GM12875 (cell line): ENCODE data around the gene ZNF396.

Experiments used
- H3K4me3 ChIP-seq: one replicate; pipeline ENCODE4 v1.5.1; 2011; ENCODE audit warnings: low read depth, low read length, control low read depth
- TF ChIP-seq, protein P1 (sequence below): IDR thresholded peaks from 2 replicates; pipeline ENCODE4 v1.5.1; 2011; ENCODE audit warnings: low read depth, mild to moderate bottlenecking, control low read depth, inconsistent platforms, low read length, moderate library complexity, borderline replicate concordance; ENCODE audit not compliant: insufficient read depth

ZNF396 gene

DNA sequence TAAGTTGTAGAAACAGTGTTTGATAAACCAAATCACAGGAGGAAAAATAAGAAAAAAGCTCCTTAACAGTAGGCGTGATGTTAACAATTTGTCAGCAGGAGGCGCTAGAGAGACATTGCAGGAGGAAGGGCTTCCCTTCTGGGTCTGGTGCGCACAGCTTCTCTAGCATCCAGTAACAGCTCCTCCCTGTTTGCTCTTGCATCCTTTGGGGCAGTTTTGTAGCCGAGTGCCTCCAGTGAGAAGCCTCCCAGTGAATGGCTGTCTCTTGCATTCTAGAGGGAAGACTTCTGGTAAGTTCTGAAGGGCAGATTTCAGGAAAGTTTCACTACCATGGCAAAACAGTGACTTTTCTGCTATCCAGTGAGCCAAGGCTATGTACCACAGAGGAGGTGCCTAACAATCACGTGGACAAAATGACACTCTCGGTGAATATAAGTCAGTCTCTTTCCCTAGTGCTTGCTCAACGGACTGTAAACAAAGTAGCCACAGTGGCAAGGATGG is 9.5 kb upstream of the ZNF396 start:
- no peak overlapping the region for H3K4me3 ChIP-seq
- TF ChIP-seq, protein P1, sequence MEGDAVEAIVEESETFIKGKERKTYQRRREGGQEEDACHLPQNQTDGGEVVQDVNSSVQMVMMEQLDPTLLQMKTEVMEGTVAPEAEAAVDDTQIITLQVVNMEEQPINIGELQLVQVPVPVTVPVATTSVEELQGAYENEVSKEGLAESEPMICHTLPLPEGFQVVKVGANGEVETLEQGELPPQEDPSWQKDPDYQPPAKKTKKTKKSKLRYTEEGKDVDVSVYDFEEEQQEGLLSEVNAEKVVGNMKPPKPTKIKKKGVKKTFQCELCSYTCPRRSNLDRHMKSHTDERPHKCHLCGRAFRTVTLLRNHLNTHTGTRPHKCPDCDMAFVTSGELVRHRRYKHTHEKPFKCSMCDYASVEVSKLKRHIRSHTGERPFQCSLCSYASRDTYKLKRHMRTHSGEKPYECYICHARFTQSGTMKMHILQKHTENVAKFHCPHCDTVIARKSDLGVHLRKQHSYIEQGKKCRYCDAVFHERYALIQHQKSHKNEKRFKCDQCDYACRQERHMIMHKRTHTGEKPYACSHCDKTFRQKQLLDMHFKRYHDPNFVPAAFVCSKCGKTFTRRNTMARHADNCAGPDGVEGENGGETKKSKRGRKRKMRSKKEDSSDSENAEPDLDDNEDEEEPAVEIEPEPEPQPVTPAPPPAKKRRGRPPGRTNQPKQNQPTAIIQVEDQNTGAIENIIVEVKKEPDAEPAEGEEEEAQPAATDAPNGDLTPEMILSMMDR = peak; percentile 89

DNA sequence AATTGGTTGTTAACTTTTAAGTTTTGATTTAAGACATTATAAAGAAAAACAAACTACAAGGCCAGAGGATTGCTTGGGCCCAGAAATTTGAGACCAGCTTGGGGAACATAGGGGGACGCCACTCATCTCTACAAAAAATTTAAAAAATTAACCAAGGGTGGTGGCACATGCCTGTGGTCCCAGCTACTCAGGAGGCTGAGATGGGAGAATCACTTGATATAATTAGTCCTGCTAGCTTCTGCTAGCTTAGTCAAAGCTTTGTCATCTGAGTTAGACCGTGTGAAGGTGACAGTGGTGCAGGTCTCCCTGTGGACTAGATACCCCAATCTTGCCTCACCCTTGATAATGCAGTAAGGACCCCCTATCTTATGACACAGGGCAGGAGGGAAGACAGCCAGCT is 6.0 kb upstream of the ZNF396 start:
- TF ChIP-seq, protein P1 = no peak

DNA sequence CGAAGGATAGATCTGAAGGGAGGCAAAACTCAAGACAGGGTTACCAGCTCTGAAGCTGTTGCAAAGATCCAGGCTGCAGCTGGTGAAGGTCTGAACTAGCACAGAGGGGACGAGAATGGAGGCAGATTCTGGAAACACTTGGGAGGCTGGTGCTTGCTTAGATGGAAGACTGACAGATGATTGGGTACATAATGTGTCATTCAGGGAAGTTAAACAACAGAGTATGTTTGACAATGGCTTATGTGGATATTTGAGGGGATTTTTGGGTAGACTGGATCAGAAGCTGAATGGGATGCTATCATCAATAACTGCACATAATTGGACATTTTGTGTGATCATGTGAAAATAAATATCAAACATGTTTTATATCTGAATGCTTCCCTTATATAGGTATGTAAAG is 2.3 kb upstream of the ZNF396 start:
- TF ChIP-seq, protein P1 = no peak
- H3K4me3 ChIP-seq = no peak overlapping the region

More for the DNA sequence above, 6.0 kb upstream of the ZNF396 start:
- no peak overlapping the region for H3K4me3 ChIP-seq

DNA sequence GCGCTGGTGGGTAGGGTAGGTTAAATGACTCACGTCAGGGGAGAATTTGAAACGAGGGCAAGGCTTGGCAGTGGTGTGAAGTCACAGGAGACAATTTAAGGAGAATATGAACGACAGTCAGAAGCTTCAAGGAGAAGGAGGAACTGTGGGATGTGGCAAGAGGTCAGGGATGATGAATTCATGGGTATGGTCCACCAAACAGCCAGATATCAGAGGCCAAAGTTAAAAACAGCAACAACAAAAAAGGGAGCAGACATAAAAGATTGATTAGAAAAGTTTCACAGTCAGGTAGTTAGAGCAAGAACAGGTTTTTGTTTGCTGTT is 1.4 kb upstream of the ZNF396 start:
- H3K4me3 ChIP-seq = no peak overlapping the region
- TF ChIP-seq, protein P1 = no peak

DNA sequence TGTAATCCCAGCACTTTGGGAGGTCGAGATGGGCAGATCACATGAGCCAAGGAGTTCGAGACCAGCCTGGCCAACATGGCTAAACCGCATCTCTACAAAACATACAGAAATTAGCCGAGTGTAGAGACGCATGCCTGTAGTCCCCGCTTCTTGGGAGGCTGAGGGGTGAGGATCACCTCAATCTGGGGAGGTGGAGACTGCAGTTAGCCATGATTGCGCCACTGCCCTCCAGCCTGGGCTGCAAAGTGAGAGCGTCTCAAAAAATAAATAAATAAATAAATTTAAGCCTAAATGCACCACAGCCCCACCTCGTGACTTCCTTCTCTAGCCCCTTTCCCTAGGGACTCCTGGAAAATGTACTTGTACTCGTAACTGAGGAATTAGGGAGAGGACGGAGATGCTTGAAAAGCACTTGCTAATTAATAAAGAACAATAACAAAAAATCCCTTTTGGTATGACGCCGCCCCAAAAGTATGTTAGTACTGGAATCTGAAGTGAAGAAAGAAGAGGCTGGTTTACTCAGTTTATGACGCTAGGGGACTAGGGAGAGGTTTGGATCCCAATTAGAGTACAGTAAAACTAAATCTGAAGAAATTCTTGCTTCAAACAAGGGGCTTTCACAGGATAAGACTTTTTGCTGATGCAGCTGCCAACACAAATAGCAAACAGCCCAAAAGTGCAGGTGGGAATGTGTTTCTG is 887 bp upstream of the ZNF396 start:
- no peak overlapping the region for H3K4me3 ChIP-seq
- TF ChIP-seq, protein P1 = no peak

DNA sequence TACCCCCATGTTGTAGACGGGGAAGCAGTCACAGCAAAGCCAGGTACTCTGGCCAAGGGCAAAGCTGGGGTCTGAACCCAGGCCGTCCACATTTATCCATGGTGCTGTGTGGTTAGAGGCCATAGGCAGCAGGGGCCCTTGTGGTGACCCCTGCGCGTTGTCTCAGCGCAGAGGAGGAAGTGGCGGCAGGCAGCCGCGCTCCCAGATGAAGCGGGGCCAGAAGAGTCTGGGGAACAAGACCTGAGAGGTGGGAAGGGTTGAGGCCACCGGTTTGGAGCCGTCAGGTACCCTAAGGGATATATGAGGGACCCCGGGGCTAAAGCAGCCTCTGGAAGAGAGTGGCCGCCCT is 770 bp downstream of the ZNF396 start:
- H3K4me3 ChIP-seq = peak overlapping the region; percentile 65
- TF ChIP-seq, protein P1 = no peak

DNA sequence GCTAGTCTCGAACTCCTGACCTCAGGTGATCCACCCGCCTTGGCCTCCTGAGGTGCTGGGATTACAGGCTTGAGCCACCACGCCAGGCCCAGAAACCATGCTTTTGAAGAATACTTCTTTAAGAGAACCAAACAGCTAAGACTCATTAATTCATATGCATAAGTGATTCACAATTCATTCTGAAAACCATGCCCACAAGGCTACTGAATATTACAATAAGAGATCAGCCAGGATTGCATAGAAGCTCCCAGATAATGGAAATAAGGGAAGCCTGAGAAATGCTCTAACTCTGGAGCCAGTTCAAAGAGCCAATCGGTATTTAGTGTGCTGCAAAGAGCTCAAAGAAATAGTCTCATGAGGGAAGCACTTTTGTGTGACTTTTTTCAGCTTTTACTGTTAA is 2.4 kb downstream of the ZNF396 start:
- no peak overlapping the region for H3K4me3 ChIP-seq
- TF ChIP-seq, protein P1 = no peak
